Karpas-422 (cell line): Measurements from ENCODE around the gene TENM4. TPM values are rescaled to one million over a fixed set of nuclear protein-coding genes. Genes with fewer than 3 reads are reported as not detected.

ENCODE experiments used
- DNase-seq: peaks from one replicate; pipeline ENCODE4 v3.0.0-alpha.2; 2015
- H2AFZ ChIP-seq: fragments of 200-600 bp; sonication (generic); 2 replicates; pipeline ENCODE4 v1.6.1; 2014; ENCODE audit warnings: antibody characterized with exemption, low read length, mixed read lengths
- H3K27ac ChIP-seq: fragments of 200-600 bp; sonication (generic); 2 replicates; pipeline ENCODE4 v1.5.1; 2014; ENCODE audit warnings: mild to moderate bottlenecking, low read length, moderate library complexity
- H3K27me3 ChIP-seq: fragments of 200-600 bp; sonication (generic); 2 replicates; pipeline ENCODE4 v1.6.1; 2014; ENCODE audit warnings: low read length, mixed read lengths
- H3K36me3 ChIP-seq: fragments of 200-600 bp; sonication (generic); 2 replicates; pipeline ENCODE4 v1.6.1; 2014; ENCODE audit warnings: low read length, mixed read lengths; ENCODE audit not compliant: insufficient read depth
- H3K4me1 ChIP-seq: fragments of 200-600 bp; sonication (generic); 2 replicates; pipeline ENCODE4 v1.6.1; 2014; ENCODE audit warnings: mild to moderate bottlenecking, low read length, mixed read lengths
- H3K4me2 ChIP-seq: fragments of 200-600 bp; sonication (generic); 2 replicates; pipeline ENCODE4 v1.6.1; 2014; ENCODE audit warnings: low read length, low read depth, mild to moderate bottlenecking; ENCODE audit not compliant: poor library complexity, severe bottlenecking
- H3K4me3 ChIP-seq: fragments of 200-600 bp; sonication (generic); 2 replicates; pipeline ENCODE4 v1.5.1; 2014; ENCODE audit warnings: mild to moderate bottlenecking, antibody characterized with exemption, low read length, mixed read lengths
- H3K79me2 ChIP-seq: fragments of 200-600 bp; sonication (generic); 2 replicates; pipeline ENCODE4 v1.6.1; 2014; ENCODE audit warnings: mild to moderate bottlenecking, low read length, mixed read lengths
- H3K9ac ChIP-seq: fragments of 200-600 bp; sonication (generic); 2 replicates; pipeline ENCODE4 v1.6.0; 2014; ENCODE audit warnings: low read length
- H3K9me2 ChIP-seq: fragments of 200-600 bp; sonication (generic), shearing (Covaris generic); replicated peaks from 2 replicates; pipeline ENCODE4 v1.6.0; 2014; ENCODE audit warnings: mild to moderate bottlenecking, low read length, moderate library complexity; ENCODE audit not compliant: insufficient read depth
- H3K9me3 ChIP-seq: fragments of 300-700, 200-600 bp; sonication (generic); 2 replicates; pipeline ENCODE4 v1.6.1; 2014; ENCODE audit warnings: low read length, mixed read lengths
- H4K20me1 ChIP-seq: fragments of 200-600 bp; sonication (generic); 2 replicates; pipeline ENCODE4 v1.6.1; 2014; ENCODE audit warnings: mild to moderate bottlenecking, antibody characterized with exemption, low read length, low read depth; ENCODE audit not compliant: insufficient read depth
- total RNA-seq: library from RNA; depleted of rRNA; stranded (reverse); fragments of >200 nt; shearing (Covaris generic); gene quantifications from 2 replicates; pipeline ENCODE4 v1.2.3, GENCODE V29; 2014; ENCODE audit warnings: low replicate concordance

TENM4 gene
- total RNA-seq, 1 experiment from 2014 or later = not detected

DNA sequence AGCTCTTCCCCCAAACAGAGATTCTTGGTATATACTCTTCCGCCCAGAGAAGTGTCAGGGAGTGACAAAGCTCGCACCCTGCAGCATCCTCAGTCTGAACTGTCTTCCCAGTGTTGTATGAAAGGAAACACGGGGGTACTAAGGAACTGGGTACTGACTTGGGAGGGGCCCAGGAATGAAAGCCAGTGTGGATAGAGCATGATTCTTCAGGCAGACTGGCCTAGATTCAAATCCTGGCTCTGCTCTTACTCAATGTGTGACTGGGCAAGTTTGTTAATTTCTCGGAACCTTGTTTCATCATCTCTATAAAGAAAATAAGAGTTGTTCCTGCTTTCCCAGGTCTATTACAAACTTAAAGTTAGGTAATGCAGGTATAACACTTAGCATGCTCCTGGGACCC, 600.2 kb downstream of the TENM4 start:
- no peak overlapping the region for H3K27ac ChIP-seq
- no peaks in the 10 kb centered on the region for H3K36me3 ChIP-seq
- no peaks in the 10 kb centered on the region for H3K4me1 ChIP-seq
- H3K27me3 ChIP-seq = no peaks in the 10 kb centered on the region
- no peak for DNase-seq
- H3K4me2 ChIP-seq = no peak overlapping the region
- no peaks in the 10 kb centered on the region for H3K9me3 ChIP-seq
- H4K20me1 ChIP-seq = no peaks in the 10 kb centered on the region
- H3K9me2 ChIP-seq = no peaks in the 10 kb centered on the region
- H3K4me3 ChIP-seq = no peak overlapping the region
- H2AFZ ChIP-seq = no peak overlapping the region
- H3K79me2 ChIP-seq = no peaks in the 10 kb centered on the region
- H3K9ac ChIP-seq = no peak overlapping the region

DNA sequence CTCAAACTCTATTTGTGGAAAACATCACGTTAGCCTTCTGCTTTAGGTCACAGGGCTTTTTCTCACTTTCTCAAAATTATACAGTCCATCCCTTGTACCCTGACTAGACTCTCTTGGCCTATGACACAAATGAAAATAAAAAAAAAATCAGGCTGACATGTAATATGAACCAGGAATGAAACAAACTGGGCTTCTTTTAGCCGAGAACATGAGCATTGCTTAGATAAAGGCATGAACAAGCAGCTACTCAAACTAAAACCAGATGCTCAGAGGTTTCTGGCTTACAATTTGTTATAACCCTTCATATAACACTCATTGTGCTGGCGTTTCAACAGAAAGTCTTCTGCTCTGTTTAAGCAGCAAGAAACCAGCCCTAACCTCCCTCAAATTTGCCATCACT, 600.6 kb downstream of the TENM4 start:
- Histone ChIP-seq H3K79me2 (no peaks in the 10 kb centered on the region), H3K9me2 (no peaks in the 10 kb centered on the region), H3K27ac (no peak overlapping the region), H4K20me1 (no peaks in the 10 kb centered on the region), H3K9me3 (no peaks in the 10 kb centered on the region), H2AFZ (no peak overlapping the region), H3K4me1 (no peaks in the 10 kb centered on the region), H3K36me3 (no peaks in the 10 kb centered on the region), H3K4me2 (no peak overlapping the region), H3K4me3 (no peak overlapping the region), H3K9ac (no peak overlapping the region), H3K27me3 (no peaks in the 10 kb centered on the region)
- DNase-seq = no peak

DNA sequence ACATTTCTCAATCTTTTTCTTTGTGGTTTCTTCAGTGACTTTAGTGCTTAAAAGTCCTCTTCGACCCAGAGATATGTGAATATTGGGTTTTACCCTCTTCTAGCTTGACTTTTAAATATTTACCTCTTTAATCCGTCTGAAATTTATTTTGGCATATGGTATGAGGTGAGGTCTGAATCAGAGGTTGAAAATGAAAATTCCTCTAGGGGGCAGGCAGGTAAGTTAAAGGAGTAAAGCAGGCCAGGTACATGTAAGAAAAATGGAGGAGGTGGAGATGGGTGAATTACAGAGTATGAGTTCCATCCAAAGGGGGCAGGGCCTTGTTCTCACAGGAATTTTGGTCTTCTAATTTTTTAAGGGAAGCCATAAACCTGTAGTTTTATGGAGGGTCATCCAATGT, 602.4 kb downstream of the TENM4 start:
- no peaks in the 10 kb centered on the region for H4K20me1 ChIP-seq
- H3K79me2 ChIP-seq = no peaks in the 10 kb centered on the region
- no peak overlapping the region for H3K27ac ChIP-seq
- no peaks in the 10 kb centered on the region for H3K9me2 ChIP-seq
- H3K9ac ChIP-seq = no peak overlapping the region
- H3K27me3 ChIP-seq = no peaks in the 10 kb centered on the region
- H3K36me3 ChIP-seq = no peaks in the 10 kb centered on the region
- no peaks in the 10 kb centered on the region for H3K9me3 ChIP-seq
- no peaks in the 10 kb centered on the region for H3K4me1 ChIP-seq
- no peak overlapping the region for H2AFZ ChIP-seq
- DNase-seq = no peak
- H3K4me2 ChIP-seq = no peak overlapping the region
- no peak overlapping the region for H3K4me3 ChIP-seq

DNA sequence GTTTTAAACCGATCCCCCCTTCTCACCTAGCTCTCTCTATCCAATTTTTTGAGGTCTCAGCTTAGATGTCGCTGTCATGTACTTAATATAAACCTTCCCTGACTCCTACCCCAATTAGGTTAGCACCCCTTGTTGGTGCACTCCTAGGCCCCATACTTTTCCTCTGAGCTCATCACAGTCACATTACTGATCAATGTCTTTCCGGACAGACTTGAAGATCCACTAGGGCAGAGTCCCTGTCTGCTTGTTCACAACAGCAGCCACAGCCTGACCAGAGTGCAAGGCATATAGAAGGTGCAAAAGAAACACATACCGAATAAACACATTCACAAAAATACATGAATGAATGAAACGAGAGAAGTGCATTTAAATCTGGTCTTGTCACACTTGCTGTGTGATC, 605.2 kb downstream of the TENM4 start:
- Histone ChIP-seq H3K4me2 (no peak overlapping the region), H4K20me1 (no peaks in the 10 kb centered on the region), H3K9me2 (no peaks in the 10 kb centered on the region), H3K4me1 (no peaks in the 10 kb centered on the region), H3K9ac (no peak overlapping the region), H3K4me3 (no peak overlapping the region), H3K36me3 (no peaks in the 10 kb centered on the region), H3K27me3 (no peaks in the 10 kb centered on the region), H3K27ac (no peak overlapping the region), H3K9me3 (no peaks in the 10 kb centered on the region), H3K79me2 (no peaks in the 10 kb centered on the region), H2AFZ (no peak overlapping the region)
- no peak for DNase-seq

DNA sequence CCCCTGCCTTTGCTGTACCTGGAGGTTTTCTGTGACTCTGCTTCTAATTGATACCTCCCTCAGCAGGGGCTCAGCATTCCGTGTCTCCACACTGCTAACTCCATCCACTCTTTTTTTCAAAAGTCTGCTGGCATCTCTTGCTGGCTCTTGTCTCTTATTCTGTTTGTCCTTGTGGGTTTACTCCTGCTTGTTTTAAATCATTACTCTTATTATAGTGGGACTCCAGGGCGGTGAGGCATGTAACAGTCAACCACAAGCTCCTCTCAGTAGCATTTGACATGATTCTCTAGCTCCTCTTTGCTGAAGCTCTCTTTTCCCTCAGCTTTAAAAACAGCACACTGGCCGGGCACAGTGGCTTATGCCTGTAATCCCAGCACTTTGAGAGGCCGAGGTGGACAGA, 605.9 kb downstream of the TENM4 start:
- H3K36me3 ChIP-seq = no peaks in the 10 kb centered on the region
- no peak overlapping the region for H3K4me2 ChIP-seq
- no peak overlapping the region for H3K4me3 ChIP-seq
- H2AFZ ChIP-seq = no peak overlapping the region
- no peaks in the 10 kb centered on the region for H3K9me3 ChIP-seq
- H3K9me2 ChIP-seq = no peaks in the 10 kb centered on the region
- no peaks in the 10 kb centered on the region for H3K4me1 ChIP-seq
- no peaks in the 10 kb centered on the region for H3K27me3 ChIP-seq
- no peak overlapping the region for H3K9ac ChIP-seq
- no peak for DNase-seq
- no peaks in the 10 kb centered on the region for H3K79me2 ChIP-seq
- H3K27ac ChIP-seq = no peak overlapping the region
- H4K20me1 ChIP-seq = no peaks in the 10 kb centered on the region

DNA sequence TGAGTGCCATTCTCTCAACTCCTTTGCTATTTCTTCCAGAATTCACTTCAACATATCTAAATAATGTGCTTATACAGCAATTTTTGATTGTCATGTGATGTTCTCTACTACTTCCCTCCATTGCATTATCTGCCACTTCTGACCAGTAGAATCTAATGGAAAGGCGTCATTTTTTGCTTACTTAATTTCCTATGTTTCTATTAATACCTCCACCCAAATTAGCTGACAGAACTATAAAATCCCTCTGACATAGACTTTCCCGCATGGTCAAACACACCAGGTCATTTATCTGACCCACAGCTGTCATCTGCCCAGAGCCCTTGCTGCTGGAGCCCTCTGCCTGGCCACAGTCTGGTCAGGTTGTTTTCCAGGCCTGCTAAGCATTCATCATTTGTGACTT, 607.6 kb downstream of the TENM4 start:
- Histone ChIP-seq H3K36me3 (no peaks in the 10 kb centered on the region), H3K9me2 (no peaks in the 10 kb centered on the region), H3K27ac (no peak overlapping the region), H3K4me3 (no peak overlapping the region), H3K9ac (no peak overlapping the region), H3K4me2 (no peak overlapping the region), H3K27me3 (no peaks in the 10 kb centered on the region), H3K9me3 (no peaks in the 10 kb centered on the region), H2AFZ (no peak overlapping the region), H3K4me1 (no peaks in the 10 kb centered on the region), H4K20me1 (no peaks in the 10 kb centered on the region), H3K79me2 (no peaks in the 10 kb centered on the region)
- no peak for DNase-seq

DNA sequence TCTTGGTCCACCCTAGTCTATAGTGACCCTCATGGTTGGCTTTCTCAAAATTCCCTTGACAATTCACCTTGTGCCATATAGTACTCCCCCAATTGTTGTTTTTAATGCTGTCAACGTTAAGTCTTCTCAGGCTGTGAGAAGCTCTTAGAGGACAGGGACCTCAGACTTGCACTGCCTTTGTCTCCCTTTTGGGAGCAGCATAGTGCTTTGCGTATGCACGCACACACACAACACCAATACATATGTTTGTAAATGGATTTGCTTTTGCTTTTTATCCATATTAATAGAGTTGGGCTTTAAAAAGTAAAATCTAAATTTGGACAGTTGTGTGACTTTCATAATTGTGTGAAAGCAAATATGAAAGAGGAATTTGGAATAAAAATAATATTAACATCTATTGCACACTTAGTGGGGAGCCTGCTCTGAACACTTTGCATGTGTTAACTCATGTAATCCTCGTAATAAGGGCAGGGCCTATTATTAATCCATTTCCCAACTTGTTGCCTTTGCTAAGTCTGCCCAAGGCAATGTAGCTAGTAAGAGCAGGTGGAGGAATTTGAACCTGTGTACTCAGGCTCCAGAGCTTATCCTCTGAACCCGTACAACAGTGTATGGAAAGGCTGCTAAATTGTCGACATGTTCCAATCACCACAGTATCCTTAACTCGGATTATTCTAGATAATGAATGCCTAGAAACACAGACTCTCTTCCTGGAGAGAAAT, 608.4 kb downstream of the TENM4 start:
- Histone ChIP-seq H3K9me2 (no peaks in the 10 kb centered on the region), H3K4me1 (no peaks in the 10 kb centered on the region), H3K4me3 (no peak overlapping the region), H4K20me1 (no peaks in the 10 kb centered on the region), H2AFZ (no peak overlapping the region), H3K4me2 (no peak overlapping the region), H3K79me2 (no peaks in the 10 kb centered on the region), H3K27ac (no peak overlapping the region), H3K27me3 (no peaks in the 10 kb centered on the region), H3K36me3 (no peaks in the 10 kb centered on the region), H3K9me3 (no peaks in the 10 kb centered on the region), H3K9ac (no peak overlapping the region)
- no peak for DNase-seq

DNA sequence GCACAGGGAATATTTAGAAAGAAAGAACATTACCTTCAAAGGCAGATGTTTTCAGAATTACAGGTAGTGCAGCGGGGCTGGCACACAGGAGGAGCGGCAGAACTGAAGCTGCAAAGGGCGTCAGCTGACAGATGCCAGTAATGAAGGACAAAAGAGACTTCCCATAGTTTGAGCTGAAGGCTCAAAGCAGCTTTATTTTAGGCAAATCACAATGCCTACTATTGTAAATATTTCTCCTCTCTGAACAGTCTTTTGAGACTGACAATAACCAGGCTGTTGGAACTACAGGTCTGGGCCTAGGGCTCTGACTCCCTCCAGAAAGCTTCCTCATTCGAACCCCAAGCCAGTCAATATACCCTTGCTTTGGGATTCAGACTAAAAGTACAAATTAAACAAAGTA, 609.3 kb downstream of the TENM4 start:
- Histone ChIP-seq H4K20me1 (no peaks in the 10 kb centered on the region), H3K9ac (no peak overlapping the region), H3K27ac (no peak overlapping the region), H3K27me3 (no peaks in the 10 kb centered on the region), H3K9me3 (no peaks in the 10 kb centered on the region), H3K4me3 (no peak overlapping the region), H2AFZ (no peak overlapping the region), H3K4me1 (no peaks in the 10 kb centered on the region), H3K79me2 (no peaks in the 10 kb centered on the region), H3K4me2 (no peak overlapping the region), H3K9me2 (no peaks in the 10 kb centered on the region), H3K36me3 (no peaks in the 10 kb centered on the region)
- DNase-seq = no peak
